ENCODE results near the gene HIF1A.
A peak's percentile ranks its signal among the peaks of the same experiment; 100 is the strongest.
"Not testable (repeated sequence)": the region's sequence is repeated elsewhere in the genome, so short reads cannot be mapped to it uniquely, and the experiment has no call there.

HIF1A gene

GRCh38 chr14:61694830-61695694, at the start of gene HIF1A:
Gene HIF1A (plus strand): TSS chr14:61695513. CDS start chr14:61695805, 292 bp downstream.
- peak; percentile 82 to 84 for DNase-seq (ENCODE audit: low read depth in 2 of 2)

- DNase-seq (ENCODE audit: low read depth in 2 of 2): no peak
These were observed 48.8 kb upstream of the HIF1A start for GRCh38 chr14:61646366-61647116.

- DNase-seq (ENCODE audit: low read depth in 2 of 2): no peak
These were observed 47.6 kb upstream of the HIF1A start for GRCh38 chr14:61647704-61648103.

- DNase-seq (ENCODE audit: low read depth in 2 of 2): no peak
These were observed 46.9 kb upstream of the HIF1A start for GRCh38 chr14:61648377-61648776.

- no peak for DNase-seq (ENCODE audit: low read depth in 2 of 2)
These were observed 46.0 kb upstream of the HIF1A start for GRCh38 chr14:61649283-61649682.

- no peak for DNase-seq (ENCODE audit: low read depth in 2 of 2)
These were observed 44.0 kb upstream of the HIF1A start for GRCh38 chr14:61651355-61651754.

GRCh38 chr14:61652526-61653262, 42.6 kb upstream of the HIF1A start:
- DNase-seq (ENCODE audit: low read depth in 2 of 2): no peak

- DNase-seq (ENCODE audit: low read depth in 2 of 2): no peak
These were observed 41.8 kb upstream of the HIF1A start for GRCh38 chr14:61653507-61653906.

- DNase-seq (ENCODE audit: low read depth in 2 of 2): no peak
These were observed 41.3 kb upstream of the HIF1A start for GRCh38 chr14:61654026-61654425.

- DNase-seq (ENCODE audit: low read depth in 2 of 2): no peak
These were observed 39.5 kb upstream of the HIF1A start for GRCh38 chr14:61655777-61656176.

GRCh38 chr14:61656341-61656740, 39.0 kb upstream of the HIF1A start:
- DNase-seq (ENCODE audit: low read depth in 2 of 2): no peak

GRCh38 chr14:61658111-61658510, 37.2 kb upstream of the HIF1A start:
- not testable (repeated sequence) for DNase-seq (ENCODE audit: low read depth in 2 of 2)

GRCh38 chr14:61659582-61659981, 35.7 kb upstream of the HIF1A start:
- no peak for DNase-seq (ENCODE audit: low read depth in 2 of 2)

GRCh38 chr14:61661471-61662400, 33.6 kb upstream of the HIF1A start:
- no peak for DNase-seq (ENCODE audit: low read depth in 2 of 2)

- DNase-seq (ENCODE audit: low read depth in 2 of 2): no peak
These were observed 32.6 kb upstream of the HIF1A start for GRCh38 chr14:61662437-61663311.

GRCh38 chr14:61663312-61663979, 31.9 kb upstream of the HIF1A start:
- DNase-seq (ENCODE audit: low read depth in 2 of 2): no peak

- no peak for DNase-seq (ENCODE audit: low read depth in 2 of 2)
These were observed 27.0 kb upstream of the HIF1A start for GRCh38 chr14:61668282-61668681.

- DNase-seq (ENCODE audit: low read depth in 2 of 2): no peak
These were observed 24.7 kb upstream of the HIF1A start for GRCh38 chr14:61670576-61670975.

GRCh38 chr14:61671082-61671481, 24.2 kb upstream of the HIF1A start:
- no peak for DNase-seq (ENCODE audit: low read depth in 2 of 2)

GRCh38 chr14:61672796-61673195, 22.5 kb upstream of the HIF1A start:
- no peak for DNase-seq (ENCODE audit: low read depth in 2 of 2)

Data from stimulated activated CD8-positive, alpha-beta memory T cell treated with anti-CD3 and anti-CD28 coated beads, Interleukin-7, amount 100 ng/mL, for 1 hour (primary cell).